VCaP (cell line): ENCODE results near the gene CAPRIN1.

Experiments
- H3K27ac ChIP-seq: fragments of 450-650 bp; 2 replicates; pipeline ENCODE4 v1.5.1; 2017
- CTCF ChIP-seq: fragments of 450-650 bp; conservative IDR thresholded peaks from 2 replicates; pipeline ENCODE4 v1.5.1; 2017; ENCODE audit warnings: mild to moderate bottlenecking, moderate library complexity

Gene CAPRIN1

GRCh38 chr11:34021977-34022735, 29.4 kb upstream of the CAPRIN1 start:
- no peak overlapping the region for H3K27ac ChIP-seq
- no peak for TF ChIP-seq CTCF

GRCh38 chr11:34026432-34026831, 25.1 kb upstream of the CAPRIN1 start:
- no peak for TF ChIP-seq CTCF
- no peak overlapping the region for H3K27ac ChIP-seq

- peak overlapping the region; percentile 61 for H3K27ac ChIP-seq
Observed at GRCh38 chr11:34027516-34028408, 23.8 kb upstream of the CAPRIN1 start.

GRCh38 chr11:34028425-34028824, 23.1 kb upstream of the CAPRIN1 start:
- no peak for TF ChIP-seq CTCF
- H3K27ac ChIP-seq = peak overlapping the region; percentile 61

More at GRCh38 chr11:34027516-34028408, 23.8 kb upstream of the CAPRIN1 start:
- no peak for TF ChIP-seq CTCF

GRCh38 chr11:34029176-34029575, 22.4 kb upstream of the CAPRIN1 start:
- H3K27ac ChIP-seq = no peak overlapping the region
- no peak for TF ChIP-seq CTCF

GRCh38 chr11:34030382-34030781, 21.1 kb upstream of the CAPRIN1 start:
- no peak for TF ChIP-seq CTCF
- no peak overlapping the region for H3K27ac ChIP-seq

- TF ChIP-seq CTCF = no peak
Observed at GRCh38 chr11:34033399-34033798, 18.1 kb upstream of the CAPRIN1 start.

More at GRCh38 chr11:34033399-34033798, 18.1 kb upstream of the CAPRIN1 start:
- no peak overlapping the region for H3K27ac ChIP-seq
